ENCODE results near the gene CRYBG2. TPM values are rescaled to one million over a fixed set of nuclear protein-coding genes. Genes with fewer than 3 reads are reported as not detected.
"Not testable (repeated sequence)": the region's sequence is repeated elsewhere in the genome, so short reads cannot be mapped to it uniquely, and the experiment has no call there.

Gene CRYBG2
- total RNA-seq, 1 donor from 2014 or later = 0.98 TPM

- peak; percentile 82 for DNase-seq (ENCODE audit: low spot score)
- Mint-ChIP-seq H3K9me3 (peaks cover 3% of the 10 kb centered on the region), H3K27ac (peak overlapping the region; percentile 75), H3K27me3 (ENCODE audit: low read depth) (no peaks in the 10 kb centered on the region), H3K4me3 (ENCODE audit: low read depth) (peak overlapping the region; percentile 44), H3K4me1 (ENCODE audit: low read depth) (peaks cover 58% of the 10 kb centered on the region), H3K36me3 (ENCODE audit: low read depth) (no peaks in the 10 kb centered on the region)
- intact Hi-C loops (cut with micrococcal nuclease) = loop anchor here (5.0 kb wide), 2 partner anchors 61 to 101 kb away; partner anchors contain the start of gene CD52
Observed at GRCh38 chr1:26378088-26378878, 24.4 kb upstream of the CRYBG2 start.

- no peak for DNase-seq (ENCODE audit: low spot score)
- H3K36me3 Mint-ChIP-seq (ENCODE audit: low read depth) = peaks cover under 1% of the 10 kb centered on the region
- intact Hi-C loops (cut with micrococcal nuclease) = loop anchor here (5.0 kb wide), 2 partner anchors 59 to 99 kb away; partner anchors contain the start of gene CD52
- peaks cover 4% of the 10 kb centered on the region for H3K9me3 Mint-ChIP-seq
- H3K27me3 Mint-ChIP-seq (ENCODE audit: low read depth) = no peaks in the 10 kb centered on the region
- peaks cover 66% of the 10 kb centered on the region for H3K4me1 Mint-ChIP-seq (ENCODE audit: low read depth)
- no peak overlapping the region for H3K4me3 Mint-ChIP-seq (ENCODE audit: low read depth)
- no peak overlapping the region for H3K27ac Mint-ChIP-seq
Observed at GRCh38 chr1:26376050-26376449, 22.1 kb upstream of the CRYBG2 start.

GRCh38 chr1:26375081-26375480 lies 21.2 kb upstream of the CRYBG2 start:
- intact Hi-C loops (cut with micrococcal nuclease) = loop anchor here (5.0 kb wide), 2 partner anchors 58 to 98 kb away; partner anchors contain the start of gene CD52
- Mint-ChIP-seq H3K27me3 (ENCODE audit: low read depth) (no peaks in the 10 kb centered on the region), H3K4me1 (ENCODE audit: low read depth) (peaks cover 70% of the 10 kb centered on the region), H3K27ac (peak overlapping the region; percentile 58), H3K9me3 (peaks cover 9% of the 10 kb centered on the region), H3K4me3 (ENCODE audit: low read depth) (no peak overlapping the region), H3K36me3 (ENCODE audit: low read depth) (peaks cover 5% of the 10 kb centered on the region)
- no peak for DNase-seq (ENCODE audit: low spot score)

- not testable (repeated sequence) for DNase-seq (ENCODE audit: low spot score); H3K4me3 Mint-ChIP-seq (ENCODE audit: low read depth)
- peaks cover 70% of the 10 kb centered on the region for H3K4me1 Mint-ChIP-seq (ENCODE audit: low read depth)
Observed at GRCh38 chr1:26374361-26374760, 20.4 kb upstream of the CRYBG2 start.

GRCh38 chr1:26373789-26374188 lies 19.9 kb upstream of the CRYBG2 start:
- Mint-ChIP-seq H3K4me3 (ENCODE audit: low read depth) (peak overlapping the region; percentile 17), H3K27me3 (ENCODE audit: low read depth) (no peaks in the 10 kb centered on the region), H3K9me3 (peaks cover 9% of the 10 kb centered on the region), H3K4me1 (ENCODE audit: low read depth) (peaks cover 67% of the 10 kb centered on the region), H3K27ac (peak overlapping the region; percentile 48), H3K36me3 (ENCODE audit: low read depth) (peaks cover 5% of the 10 kb centered on the region)
- DNase-seq (ENCODE audit: low spot score) = no peak
- intact Hi-C loops (cut with micrococcal nuclease) = no loop called here

More at GRCh38 chr1:26374361-26374760, 20.4 kb upstream of the CRYBG2 start:
- H3K27ac Mint-ChIP-seq = peak overlapping the region; percentile 48
- H3K36me3 Mint-ChIP-seq (ENCODE audit: low read depth); H3K27me3 Mint-ChIP-seq (ENCODE audit: low read depth); intact Hi-C loops (cut with micrococcal nuclease); H3K9me3 Mint-ChIP-seq: not testable (repeated sequence)

GRCh38 chr1:26373281-26373680 lies 19.4 kb upstream of the CRYBG2 start:
- Mint-ChIP-seq H3K27me3 (ENCODE audit: low read depth) (peaks cover 2% of the 10 kb centered on the region), H3K4me3 (ENCODE audit: low read depth) (peak overlapping the region; percentile 17), H3K4me1 (ENCODE audit: low read depth) (peaks cover 62% of the 10 kb centered on the region), H3K27ac (peak overlapping the region; percentile 48), H3K9me3 (peaks cover 9% of the 10 kb centered on the region), H3K36me3 (ENCODE audit: low read depth) (peaks cover 5% of the 10 kb centered on the region)
- peak; percentile 26 for DNase-seq (ENCODE audit: low spot score)
- intact Hi-C loops (cut with micrococcal nuclease) = no loop called here

GRCh38 chr1:26372611-26373010 lies 18.7 kb upstream of the CRYBG2 start, which contains the start of gene ZNF683:
Gene ZNF683 (minus strand): TSS chr1:26372750. CDS start chr1:26368571, 4,179 bp downstream.
- H3K27me3 Mint-ChIP-seq (ENCODE audit: low read depth); H3K9me3 Mint-ChIP-seq; intact Hi-C loops (cut with micrococcal nuclease); H3K36me3 Mint-ChIP-seq (ENCODE audit: low read depth); DNase-seq (ENCODE audit: low spot score): not testable (repeated sequence)
- Mint-ChIP-seq H3K27ac (peak within 1 kb of the TSS; percentile 48), H3K4me1 (ENCODE audit: low read depth) (peaks cover 56% of the 10 kb centered on the region), H3K4me3 (ENCODE audit: low read depth) (peak within 1 kb of the TSS; percentile 17)

GRCh38 chr1:26372039-26372438 lies 18.1 kb upstream of the CRYBG2 start:
- Mint-ChIP-seq H3K4me3 (ENCODE audit: low read depth) (no peak overlapping the region), H3K4me1 (ENCODE audit: low read depth) (peaks cover 51% of the 10 kb centered on the region), H3K9me3 (peaks cover 9% of the 10 kb centered on the region), H3K27ac (no peak overlapping the region), H3K36me3 (ENCODE audit: low read depth) (peaks cover 5% of the 10 kb centered on the region), H3K27me3 (ENCODE audit: low read depth) (peaks cover 2% of the 10 kb centered on the region)
- intact Hi-C loops (cut with micrococcal nuclease) = no loop called here
- DNase-seq (ENCODE audit: low spot score) = no peak

- intact Hi-C loops (cut with micrococcal nuclease) = no loop called here
- peaks cover 4% of the 10 kb centered on the region for H3K27me3 Mint-ChIP-seq (ENCODE audit: low read depth)
- H3K27ac Mint-ChIP-seq = no peak overlapping the region
- no peak overlapping the region for H3K4me3 Mint-ChIP-seq (ENCODE audit: low read depth)
- peaks cover 5% of the 10 kb centered on the region for H3K36me3 Mint-ChIP-seq (ENCODE audit: low read depth)
- H3K4me1 Mint-ChIP-seq (ENCODE audit: low read depth) = peaks cover 41% of the 10 kb centered on the region
- no peak for DNase-seq (ENCODE audit: low spot score)
- H3K9me3 Mint-ChIP-seq = peaks cover 5% of the 10 kb centered on the region
Observed at GRCh38 chr1:26370591-26371382, 16.9 kb upstream of the CRYBG2 start.

GRCh38 chr1:26368486-26368885 lies 14.6 kb upstream of the CRYBG2 start:
- no peak for DNase-seq (ENCODE audit: low spot score)
- intact Hi-C loops (cut with micrococcal nuclease) = no loop called here
- Mint-ChIP-seq H3K4me3 (ENCODE audit: low read depth) (no peak overlapping the region), H3K4me1 (ENCODE audit: low read depth) (peaks cover 23% of the 10 kb centered on the region), H3K27me3 (ENCODE audit: low read depth) (peaks cover 14% of the 10 kb centered on the region), H3K27ac (no peak overlapping the region), H3K9me3 (peaks cover 5% of the 10 kb centered on the region), H3K36me3 (ENCODE audit: low read depth) (peaks cover 5% of the 10 kb centered on the region)

- peaks cover 24% of the 10 kb centered on the region for H3K4me1 Mint-ChIP-seq (ENCODE audit: low read depth)
- H3K27ac Mint-ChIP-seq = no peak overlapping the region
Observed at GRCh38 chr1:26368006-26368405, 14.1 kb upstream of the CRYBG2 start.

GRCh38 chr1:26367441-26367840 lies 13.5 kb upstream of the CRYBG2 start:
- Mint-ChIP-seq H3K9me3 (peaks cover 5% of the 10 kb centered on the region), H3K4me1 (ENCODE audit: low read depth) (peaks cover 18% of the 10 kb centered on the region), H3K27me3 (ENCODE audit: low read depth) (peaks cover 14% of the 10 kb centered on the region), H3K36me3 (ENCODE audit: low read depth) (peaks cover 5% of the 10 kb centered on the region), H3K27ac (no peak overlapping the region), H3K4me3 (ENCODE audit: low read depth) (no peak overlapping the region)
- no peak for DNase-seq (ENCODE audit: low spot score)
- intact Hi-C loops (cut with micrococcal nuclease) = no loop called here

More at GRCh38 chr1:26368006-26368405, 14.1 kb upstream of the CRYBG2 start:
- Mint-ChIP-seq H3K27me3 (ENCODE audit: low read depth) (peaks cover 14% of the 10 kb centered on the region), H3K9me3 (peaks cover 5% of the 10 kb centered on the region), H3K36me3 (ENCODE audit: low read depth) (peaks cover 5% of the 10 kb centered on the region), H3K4me3 (ENCODE audit: low read depth) (no peak overlapping the region)
- DNase-seq (ENCODE audit: low spot score) = no peak
- intact Hi-C loops (cut with micrococcal nuclease) = no loop called here
